ENCODE results near the gene MRPL37.

MRPL37 gene

DNA sequence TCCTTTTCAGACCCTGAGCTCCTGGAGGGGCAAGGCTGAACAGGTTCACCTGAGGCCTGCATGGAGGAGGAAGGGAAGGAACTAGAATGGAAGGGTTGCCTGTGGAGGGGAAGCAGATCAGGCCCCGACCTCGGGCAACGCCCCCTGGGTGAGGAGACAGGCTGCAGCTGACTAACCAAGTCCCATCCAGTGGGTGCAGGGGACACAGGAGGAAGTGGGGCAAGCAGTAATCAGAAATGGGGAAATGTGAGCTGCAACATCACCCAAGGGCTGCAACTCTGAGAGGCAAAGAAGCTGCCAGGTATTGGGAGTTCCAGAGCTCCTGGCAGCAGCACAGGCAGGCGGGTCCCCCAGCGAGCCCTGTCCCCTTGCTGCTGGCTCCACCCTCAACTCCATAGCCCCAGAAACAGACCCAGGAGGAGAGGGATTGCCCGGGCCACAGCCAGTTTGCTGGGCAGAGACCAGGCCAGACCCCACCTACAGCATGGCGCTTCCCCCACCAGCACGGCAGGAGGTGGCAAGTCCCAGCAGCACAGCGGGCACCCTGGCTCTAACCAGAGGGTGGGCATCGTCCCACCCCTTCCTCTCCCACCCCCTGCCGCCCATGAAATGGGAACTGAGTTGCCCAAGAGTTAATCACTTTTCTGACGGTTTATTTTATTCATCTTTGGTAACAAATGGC, 38.5 kb downstream of the MRPL37 start:
- H3K4me3 ChIP-seq (ENCODE audit: control insufficient read depth, low read depth, low read length), result no peak overlapping the region
- DNase-seq (ENCODE audit: low read depth), result no peak
- TF ChIP-seq, protein P1, sequence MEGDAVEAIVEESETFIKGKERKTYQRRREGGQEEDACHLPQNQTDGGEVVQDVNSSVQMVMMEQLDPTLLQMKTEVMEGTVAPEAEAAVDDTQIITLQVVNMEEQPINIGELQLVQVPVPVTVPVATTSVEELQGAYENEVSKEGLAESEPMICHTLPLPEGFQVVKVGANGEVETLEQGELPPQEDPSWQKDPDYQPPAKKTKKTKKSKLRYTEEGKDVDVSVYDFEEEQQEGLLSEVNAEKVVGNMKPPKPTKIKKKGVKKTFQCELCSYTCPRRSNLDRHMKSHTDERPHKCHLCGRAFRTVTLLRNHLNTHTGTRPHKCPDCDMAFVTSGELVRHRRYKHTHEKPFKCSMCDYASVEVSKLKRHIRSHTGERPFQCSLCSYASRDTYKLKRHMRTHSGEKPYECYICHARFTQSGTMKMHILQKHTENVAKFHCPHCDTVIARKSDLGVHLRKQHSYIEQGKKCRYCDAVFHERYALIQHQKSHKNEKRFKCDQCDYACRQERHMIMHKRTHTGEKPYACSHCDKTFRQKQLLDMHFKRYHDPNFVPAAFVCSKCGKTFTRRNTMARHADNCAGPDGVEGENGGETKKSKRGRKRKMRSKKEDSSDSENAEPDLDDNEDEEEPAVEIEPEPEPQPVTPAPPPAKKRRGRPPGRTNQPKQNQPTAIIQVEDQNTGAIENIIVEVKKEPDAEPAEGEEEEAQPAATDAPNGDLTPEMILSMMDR (IDR thresholded peaks at IDR 0.05; ENCODE audit: control insufficient read depth, insufficient read depth, low read depth, low read length, missing control alignments), result no peak

DNA sequence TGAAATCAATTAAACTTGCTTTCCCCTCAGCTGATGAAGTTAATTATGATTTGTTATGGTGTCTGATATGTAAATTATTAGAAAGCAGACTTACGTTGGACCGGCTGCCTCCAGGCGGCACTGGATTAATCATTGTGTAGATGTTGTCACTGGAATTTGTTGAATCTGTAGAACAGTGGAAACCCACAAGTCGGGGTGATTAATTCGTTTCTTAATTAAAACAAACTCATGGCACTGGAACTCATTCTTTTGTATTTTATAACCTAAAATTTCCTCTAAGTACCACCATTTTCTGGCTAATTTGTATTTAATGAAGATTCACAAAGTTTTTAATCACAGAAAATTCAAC, 39.0 kb downstream of the MRPL37 start:
- no peak for DNase-seq (ENCODE audit: low read depth)
- no peak overlapping the region for H3K4me3 ChIP-seq (ENCODE audit: control insufficient read depth, low read depth, low read length)
- TF ChIP-seq, protein P1 (IDR thresholded peaks at IDR 0.05; ENCODE audit: control insufficient read depth, insufficient read depth, low read depth, low read length, missing control alignments), result no peak

DNA sequence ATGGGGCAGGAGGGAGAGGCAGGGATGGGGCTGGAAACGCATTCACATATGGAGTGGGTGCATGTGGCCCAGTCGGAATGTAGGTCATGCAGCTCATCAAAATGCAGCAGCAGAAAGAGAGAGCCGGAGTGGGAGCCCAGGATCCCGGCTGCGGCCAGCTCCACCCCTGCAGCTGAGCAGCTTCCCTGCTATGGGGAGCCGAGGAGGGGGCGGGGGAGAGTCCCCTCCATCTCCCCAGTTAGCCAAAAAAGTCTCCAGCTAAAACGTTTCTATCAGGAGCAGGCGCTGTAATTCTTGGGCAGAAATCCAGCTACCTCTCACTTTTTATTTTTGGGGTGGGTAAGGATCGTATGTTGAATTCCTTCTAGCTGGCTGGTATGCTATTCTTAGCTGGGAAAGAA, 39.7 kb downstream of the MRPL37 start:
- no peak for DNase-seq (ENCODE audit: low read depth)
- H3K4me3 ChIP-seq (ENCODE audit: control insufficient read depth, low read depth, low read length), result no peak overlapping the region
- TF ChIP-seq, protein P1 (IDR thresholded peaks at IDR 0.05; ENCODE audit: control insufficient read depth, insufficient read depth, low read depth, low read length, missing control alignments), result no peak

DNA sequence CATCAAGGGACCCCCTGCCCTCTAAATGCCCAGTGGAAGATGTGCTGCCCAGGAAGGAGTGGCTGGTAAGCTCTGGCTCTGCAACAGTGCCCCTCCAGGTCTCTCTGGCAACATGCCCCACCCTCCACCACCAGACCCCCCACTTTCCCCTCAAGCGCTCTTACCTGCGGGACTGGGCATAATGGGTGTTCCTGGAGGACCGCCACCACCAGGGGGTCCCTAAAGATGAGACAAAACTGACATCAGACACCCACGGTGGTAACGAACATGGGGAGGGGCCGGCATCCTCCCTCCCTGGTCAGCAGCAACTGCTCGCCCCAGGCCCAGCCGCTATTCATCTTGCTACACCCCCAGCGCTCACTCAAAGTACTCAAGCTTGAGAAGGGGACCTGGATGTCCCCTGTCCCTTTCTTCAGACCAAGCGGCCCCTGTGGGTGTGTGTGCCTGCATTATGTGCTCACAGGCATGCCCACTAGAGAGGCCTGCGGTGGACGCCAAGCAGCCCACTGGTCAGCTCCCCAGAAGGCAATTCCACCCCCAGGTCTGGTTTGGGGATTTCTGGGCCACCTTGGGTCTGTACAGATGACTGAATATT, 40.9 kb downstream of the MRPL37 start:
- H3K4me3 ChIP-seq (ENCODE audit: control insufficient read depth, low read depth, low read length), result no peak overlapping the region
- DNase-seq (ENCODE audit: low read depth), result no peak
- TF ChIP-seq, protein P1 (IDR thresholded peaks at IDR 0.05; ENCODE audit: control insufficient read depth, insufficient read depth, low read depth, low read length, missing control alignments), result no peak

DNA sequence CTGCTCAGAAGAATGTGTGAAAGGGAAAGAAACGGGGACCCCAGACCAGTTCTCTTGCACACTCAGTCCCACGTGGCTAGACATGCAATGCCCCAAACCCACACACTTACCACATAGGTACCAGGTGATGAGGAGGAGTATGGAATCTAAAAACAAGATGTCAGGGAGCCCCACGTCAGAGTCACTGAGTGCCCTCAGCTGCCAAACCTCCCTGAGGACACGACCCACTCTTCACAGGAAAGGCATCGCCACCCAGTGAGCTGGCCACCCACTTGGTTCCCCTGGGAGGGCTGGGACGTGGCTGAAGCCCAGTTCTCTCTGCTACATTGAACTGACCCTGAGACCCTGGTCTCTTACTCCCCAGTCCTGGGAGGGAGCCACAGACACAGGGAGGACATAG, 41.4 kb downstream of the MRPL37 start:
- no peak for DNase-seq (ENCODE audit: low read depth)
- no peak overlapping the region for H3K4me3 ChIP-seq (ENCODE audit: control insufficient read depth, low read depth, low read length)
- TF ChIP-seq, protein P1 (IDR thresholded peaks at IDR 0.05; ENCODE audit: control insufficient read depth, insufficient read depth, low read depth, low read length, missing control alignments), result no peak

DNA sequence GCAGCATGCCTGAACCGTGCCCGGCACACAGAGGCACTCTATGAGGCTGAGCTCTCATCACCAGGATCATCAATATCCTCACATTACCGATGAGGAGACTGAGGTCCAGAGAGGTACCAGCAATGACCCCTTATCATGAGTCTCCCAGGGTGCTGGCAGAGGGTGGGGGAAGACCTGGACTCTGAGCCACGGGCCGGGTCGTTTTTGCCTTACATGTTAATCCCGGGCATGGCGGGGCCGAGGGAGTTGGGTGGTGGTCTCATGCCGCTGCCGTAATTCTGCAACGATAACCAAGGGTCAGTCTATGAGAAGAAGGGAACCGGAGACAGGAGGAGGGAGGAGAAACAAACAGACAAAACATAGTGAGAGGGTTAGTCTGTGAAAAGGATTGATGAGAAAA, 43.1 kb downstream of the MRPL37 start:
- DNase-seq (ENCODE audit: low read depth), result no peak
- H3K4me3 ChIP-seq (ENCODE audit: control insufficient read depth, low read depth, low read length), result no peak overlapping the region
- TF ChIP-seq, protein P1 (IDR thresholded peaks at IDR 0.05; ENCODE audit: control insufficient read depth, insufficient read depth, low read depth, low read length, missing control alignments), result no peak
